Natural killer cell (primary cell): ENCODE data around the gene KLHL11. TPM values are rescaled to one million over a fixed set of nuclear protein-coding genes. Genes with fewer than 3 reads are reported as not detected.

Source experiments
- ATAC-seq, 3 donors: fragments of 150-1000 bp in 2 of 3; fragments of 200-7000 bp in 1 of 3; cut with Tn5 transposase; 1 replicate in 1 of 3; 2 replicates in 2 of 3; pipeline ENCODE4 v1.10.0; 2021; ENCODE audit warnings: mild to moderate bottlenecking in 2 of 3, moderate library complexity in 2 of 3
- DNase-seq, 2 donors: peaks; one replicate each; pipeline versions ENCODE4 v3.0.0 to v3.0.0-alpha.2; 2013 to 2021; ENCODE audit warnings: mixed read lengths in 1 of 2
- H3K27ac ChIP-seq: one replicate; pipeline ENCODE4 v1.5.1; 2013; ENCODE audit warnings: mild to moderate bottlenecking, low read length
- H3K27me3 ChIP-seq: one replicate; pipeline ENCODE4 v1.6.1; 2013; ENCODE audit warnings: low read length; ENCODE audit not compliant: control insufficient read depth, insufficient read depth
- H3K36me3 ChIP-seq: one replicate; pipeline ENCODE4 v1.6.1; 2013; ENCODE audit warnings: low read length; ENCODE audit not compliant: control insufficient read depth, insufficient read depth
- H3K4me1 ChIP-seq: one replicate; pipeline ENCODE4 v1.6.1; 2013; ENCODE audit warnings: low read length; ENCODE audit not compliant: control insufficient read depth, insufficient read depth
- H3K4me3 ChIP-seq: one replicate; pipeline ENCODE4 v1.5.1; 2013; ENCODE audit warnings: low read length
- H3K9me3 ChIP-seq: one replicate; pipeline ENCODE4 v1.6.1; 2013; ENCODE audit warnings: low read length; ENCODE audit not compliant: control insufficient read depth, insufficient read depth
- H3K27ac Mint-ChIP-seq, 2 donors: one replicate each; pipeline ENCODE4 v1.8.0; 2022; ENCODE audit warnings: mild to moderate bottlenecking in 2 of 2, mixed read lengths in 2 of 2, moderate library complexity in 1 of 2
- H3K27me3 Mint-ChIP-seq, 2 donors: one replicate each; pipeline ENCODE4 v1.8.0; 2022; ENCODE audit warnings: low read depth in 2 of 2, mixed read lengths in 2 of 2
- H3K36me3 Mint-ChIP-seq: one replicate; pipeline ENCODE4 v1.8.0; 2022; ENCODE audit warnings: mixed read lengths
- H3K4me1 Mint-ChIP-seq, 2 donors: one replicate each; pipeline ENCODE4 v1.8.0; 2022; ENCODE audit warnings: mixed read lengths in 2 of 2
- H3K4me3 Mint-ChIP-seq: one replicate; pipeline ENCODE4 v1.8.0; 2022; ENCODE audit warnings: mild to moderate bottlenecking, moderate library complexity, mixed read lengths
- H3K9me3 Mint-ChIP-seq, 2 donors: one replicate each; pipeline ENCODE4 v1.8.0; 2022; ENCODE audit warnings: mixed read lengths in 2 of 2
- WGBS: methylation state at CpG from one replicate; pipeline ENCODE4 v1.1.7; 2013; ENCODE audit warnings: missing lambda C conversion rate; ENCODE audit not compliant: insufficient coverage; 5-methylcytosine and 5-hydroxymethylcytosine counted together
- intact Hi-C: fragments of 100-400 bp; cut with micrococcal nuclease; formaldehyde crosslinking; loops from one replicate; pipeline ENCODE4 v1.14.2; 2022
- total RNA-seq, 4 donors: library from RNA; stranded (reverse); fragments of 120-200 nt in 1 of 4; gene quantifications; one replicate each; pipeline versions ENCODE4 v1.2.3 to v1.2.4, GENCODE V29; 2013 to 2022
- TF ChIP-seq, protein P1 (sequence below): fragments of 200-600 bp; IDR thresholded peaks from one replicate; pipeline ENCODE4 v1.8.0; 2022; ENCODE audit warnings: antibody characterized with exemption

The KLHL11 gene
- total RNA-seq, 3 donors from 2014 or later (not counting 1 experiment from before 2014, with no cell fraction given): 19.4 to 29.0 (median 28.2) TPM

DNA sequence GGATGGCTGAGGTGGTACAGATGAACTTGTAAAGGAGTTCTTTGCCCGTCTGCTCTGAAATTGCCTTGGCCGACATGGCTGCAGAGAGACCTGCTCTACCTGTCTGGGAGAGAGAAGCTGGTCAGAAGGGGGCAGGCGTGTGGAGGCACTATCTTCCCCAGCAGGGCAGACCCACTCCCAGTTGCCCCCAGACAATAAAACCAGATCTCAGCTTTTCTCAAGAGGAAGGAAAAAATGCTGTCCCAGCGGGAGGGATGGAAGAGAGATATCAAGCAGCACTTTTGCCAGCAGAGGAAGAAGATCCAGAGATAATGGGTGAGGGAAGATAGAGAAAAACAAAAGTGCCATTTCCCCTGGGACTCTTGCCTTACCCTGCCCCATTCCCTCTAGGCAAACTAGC, 48.6 kb upstream of the KLHL11 start:
- no peak overlapping the region for H3K4me3 Mint-ChIP-seq
- Histone ChIP-seq H3K36me3 (peaks cover 41% of the 10 kb centered on the region), H3K4me3 (no peak overlapping the region), H3K27me3 (no peaks in the 10 kb centered on the region), H3K9me3 (no peaks in the 10 kb centered on the region), H3K4me1 (peaks cover 13% of the 10 kb centered on the region), H3K27ac (no peak overlapping the region)
- ATAC-seq: no peak
- no peaks in the 10 kb centered on the region for H3K27me3 Mint-ChIP-seq
- no peaks in the 10 kb centered on the region for H3K9me3 Mint-ChIP-seq
- peak overlapping the region in 1 of 2 donors; percentile 56 for H3K27ac Mint-ChIP-seq
- DNase-seq: no peak
- TF ChIP-seq, protein P1, sequence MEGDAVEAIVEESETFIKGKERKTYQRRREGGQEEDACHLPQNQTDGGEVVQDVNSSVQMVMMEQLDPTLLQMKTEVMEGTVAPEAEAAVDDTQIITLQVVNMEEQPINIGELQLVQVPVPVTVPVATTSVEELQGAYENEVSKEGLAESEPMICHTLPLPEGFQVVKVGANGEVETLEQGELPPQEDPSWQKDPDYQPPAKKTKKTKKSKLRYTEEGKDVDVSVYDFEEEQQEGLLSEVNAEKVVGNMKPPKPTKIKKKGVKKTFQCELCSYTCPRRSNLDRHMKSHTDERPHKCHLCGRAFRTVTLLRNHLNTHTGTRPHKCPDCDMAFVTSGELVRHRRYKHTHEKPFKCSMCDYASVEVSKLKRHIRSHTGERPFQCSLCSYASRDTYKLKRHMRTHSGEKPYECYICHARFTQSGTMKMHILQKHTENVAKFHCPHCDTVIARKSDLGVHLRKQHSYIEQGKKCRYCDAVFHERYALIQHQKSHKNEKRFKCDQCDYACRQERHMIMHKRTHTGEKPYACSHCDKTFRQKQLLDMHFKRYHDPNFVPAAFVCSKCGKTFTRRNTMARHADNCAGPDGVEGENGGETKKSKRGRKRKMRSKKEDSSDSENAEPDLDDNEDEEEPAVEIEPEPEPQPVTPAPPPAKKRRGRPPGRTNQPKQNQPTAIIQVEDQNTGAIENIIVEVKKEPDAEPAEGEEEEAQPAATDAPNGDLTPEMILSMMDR: no peak
- intact Hi-C loops: no loop called here
- no peaks in the 10 kb centered on the region for H3K36me3 Mint-ChIP-seq
- peaks cover 41 to 49% of the 10 kb centered on the region in 2 donors for H3K4me1 Mint-ChIP-seq
- 88% methylated on average over 4 of the region's 4 CpGs for WGBS

DNA sequence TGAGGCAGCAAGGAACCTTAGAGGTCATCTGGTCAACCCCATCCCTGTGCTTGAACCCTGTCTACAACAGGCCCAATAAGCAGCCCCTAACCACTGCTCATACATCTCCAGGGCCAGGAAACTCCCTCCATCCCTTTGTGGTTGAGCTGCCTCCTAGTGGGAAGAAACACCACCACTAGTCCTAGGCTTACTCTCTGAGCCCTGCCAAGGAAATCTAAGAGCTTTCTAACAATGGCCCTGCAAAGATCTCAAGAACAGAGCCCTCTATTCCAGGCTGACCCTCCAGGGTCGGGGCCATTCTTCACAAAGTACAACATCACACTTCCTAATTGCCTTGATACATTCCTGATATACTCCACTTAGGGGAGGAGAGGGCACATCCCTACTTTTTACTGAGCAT, 47.7 kb upstream of the KLHL11 start:
- 100% methylated on average over 1 of the region's 1 CpG for WGBS
- Histone ChIP-seq H3K36me3 (peaks cover 50% of the 10 kb centered on the region), H3K27ac (no peak overlapping the region), H3K9me3 (no peaks in the 10 kb centered on the region), H3K4me1 (peaks cover 11% of the 10 kb centered on the region), H3K4me3 (no peak overlapping the region), H3K27me3 (no peaks in the 10 kb centered on the region)
- ATAC-seq (no peak), DNase-seq (no peak)
- Mint-ChIP-seq H3K4me1 (peaks cover 41 to 49% of the 10 kb centered on the region in 2 donors), H3K4me3 (no peak overlapping the region), H3K27ac (peak overlapping the region in 1 of 2 donors; percentile 56), H3K36me3 (no peaks in the 10 kb centered on the region), H3K27me3 (no peaks in the 10 kb centered on the region), H3K9me3 (no peaks in the 10 kb centered on the region)
- TF ChIP-seq, protein P1: no peak
- intact Hi-C loops: no loop called here

DNA sequence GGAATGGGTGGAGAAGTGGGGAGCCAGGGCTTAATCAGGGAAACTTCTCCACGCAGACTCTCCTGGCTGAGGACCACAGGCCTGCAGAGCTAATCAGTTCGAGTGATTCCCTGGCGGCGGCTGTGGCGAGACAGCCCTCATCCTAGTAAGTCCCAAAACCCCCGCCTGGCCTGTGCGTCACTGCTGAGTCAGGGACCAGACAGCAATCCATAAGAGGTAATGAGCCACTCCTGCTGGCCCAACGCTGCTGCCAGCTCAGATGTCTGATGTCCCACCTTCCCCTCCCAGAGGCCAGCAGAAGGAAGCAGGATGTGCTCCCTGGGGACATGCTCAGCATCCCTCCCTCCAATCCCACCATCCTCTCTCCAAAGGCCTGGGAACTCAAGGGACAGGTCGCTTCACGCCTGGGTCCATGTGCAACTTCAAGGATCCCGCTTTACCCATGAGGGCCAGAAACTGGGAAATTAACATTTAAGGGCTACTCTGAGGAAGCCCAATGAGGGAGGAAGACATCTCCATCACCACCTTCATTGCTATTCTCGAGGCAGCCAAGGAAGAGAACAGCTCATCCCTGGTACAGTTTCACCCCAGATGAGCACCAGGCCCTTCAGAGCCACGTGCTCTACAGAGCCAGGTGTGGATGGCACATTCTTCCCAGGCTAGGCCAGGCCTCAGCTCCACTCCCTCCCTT, 45.6 kb upstream of the KLHL11 start:
- H3K27ac Mint-ChIP-seq: no peak overlapping the region
- no peaks in the 10 kb centered on the region for H3K27me3 Mint-ChIP-seq
- 97% methylated on average over 13 of the region's 13 CpGs for WGBS
- Histone ChIP-seq H3K9me3 (no peaks in the 10 kb centered on the region), H3K27me3 (no peaks in the 10 kb centered on the region), H3K27ac (no peak overlapping the region), H3K4me3 (no peak overlapping the region), H3K4me1 (no peaks in the 10 kb centered on the region), H3K36me3 (peaks cover 70% of the 10 kb centered on the region)
- intact Hi-C loops: no loop called here
- H3K4me1 Mint-ChIP-seq: peaks cover 29 to 41% of the 10 kb centered on the region in 2 donors
- H3K36me3 Mint-ChIP-seq: no peaks in the 10 kb centered on the region
- DNase-seq (no peak), ATAC-seq (no peak)
- no peak overlapping the region for H3K4me3 Mint-ChIP-seq
- no peaks in the 10 kb centered on the region for H3K9me3 Mint-ChIP-seq
- TF ChIP-seq, protein P1: no peak

DNA sequence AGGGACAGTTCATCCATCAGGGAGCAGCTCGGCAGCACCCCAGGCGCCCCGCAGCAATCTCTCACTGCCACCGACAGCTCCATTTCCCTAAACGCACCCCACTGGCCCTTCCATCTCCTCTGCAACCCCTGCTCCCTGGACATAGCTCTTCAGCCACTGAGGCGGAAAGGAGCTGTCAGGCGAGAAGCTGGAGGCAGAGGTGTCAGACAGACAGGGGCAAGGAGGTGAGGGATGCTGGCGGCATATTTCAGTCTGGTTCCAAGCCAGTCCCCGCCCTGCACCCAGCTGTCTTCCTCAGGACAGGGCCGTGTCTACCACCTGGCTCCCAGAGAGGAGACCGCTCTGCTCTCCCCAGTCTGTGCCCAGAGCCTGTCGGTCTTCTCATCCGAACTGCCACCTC, 43.9 kb upstream of the KLHL11 start:
- H3K27me3 ChIP-seq: no peaks in the 10 kb centered on the region
- no peak overlapping the region for H3K27ac ChIP-seq
- no peaks in the 10 kb centered on the region for H3K9me3 Mint-ChIP-seq
- DNase-seq: no peak
- no peaks in the 10 kb centered on the region for H3K9me3 ChIP-seq
- no peak for ATAC-seq
- intact Hi-C loops: no loop called here
- H3K27me3 Mint-ChIP-seq: no peaks in the 10 kb centered on the region
- no peak overlapping the region for H3K27ac Mint-ChIP-seq
- no peak overlapping the region for H3K4me3 ChIP-seq
- peaks cover 84% of the 10 kb centered on the region for H3K36me3 ChIP-seq
- H3K4me1 Mint-ChIP-seq: peaks cover 16 to 26% of the 10 kb centered on the region in 2 donors
- H3K4me3 Mint-ChIP-seq: no peak overlapping the region
- TF ChIP-seq, protein P1: no peak
- WGBS: 98% methylated on average over 13 of the region's 13 CpGs
- H3K4me1 ChIP-seq: no peaks in the 10 kb centered on the region
- no peaks in the 10 kb centered on the region for H3K36me3 Mint-ChIP-seq
